WTC11 (cell line): ENCODE results near the gene ARID2.

ENCODE experiments used
- ARID4B ChIP-seq: sonication (generic); formaldehyde crosslinking; IDR thresholded peaks from 2 replicates; pipeline ENCODE4 v1.8.0; 2023; ENCODE audit warnings: missing genetic modification reagents, mild to moderate bottlenecking, borderline replicate concordance
- CTCF ChIP-seq: fragments of 200-600 bp; IDR thresholded peaks from 2 replicates; pipeline ENCODE4 v1.8.0; 2022; ENCODE audit warnings: antibody characterized with exemption
- FOXK1 ChIP-seq: sonication (generic); formaldehyde crosslinking; IDR thresholded peaks from 2 replicates; pipeline ENCODE4 v1.8.0; 2022; ENCODE audit warnings: mild to moderate bottlenecking, moderate library complexity, missing genetic modification reagents
- FOXP4 ChIP-seq: sonication (generic); formaldehyde crosslinking; IDR thresholded peaks from 2 replicates; pipeline ENCODE4 v1.8.0; 2022; ENCODE audit warnings: mild to moderate bottlenecking, missing genetic modification reagents
- JUN ChIP-seq: sonication (generic); formaldehyde crosslinking; IDR thresholded peaks from 2 replicates; pipeline ENCODE4 v1.8.0; 2023; ENCODE audit warnings: mild to moderate bottlenecking, missing genetic modification reagents
- KAT7 ChIP-seq: sonication (generic); formaldehyde crosslinking; IDR thresholded peaks from 2 replicates; pipeline ENCODE4 v1.8.1; 2023; ENCODE audit warnings: missing genetic modification reagents, mild to moderate bottlenecking, borderline replicate concordance
- NR2C2 ChIP-seq: sonication (generic); formaldehyde crosslinking; IDR thresholded peaks from 2 replicates; pipeline ENCODE4 v1.8.0; 2022; ENCODE audit warnings: mild to moderate bottlenecking, missing genetic modification reagents
- STAT6 ChIP-seq: sonication (generic); formaldehyde crosslinking; conservative IDR thresholded peaks from 2 replicates; pipeline ENCODE4 v1.8.1; 2023; ENCODE audit warnings: mild to moderate bottlenecking, low read depth, missing genetic modification reagents, moderate library complexity
- TCF7 ChIP-seq: sonication (generic); formaldehyde crosslinking; IDR thresholded peaks from 2 replicates; pipeline ENCODE4 v1.8.0; 2022; ENCODE audit warnings: mild to moderate bottlenecking, low read depth, missing genetic modification reagents, moderate library complexity
- ZNF121 ChIP-seq: sonication (generic); formaldehyde crosslinking; IDR thresholded peaks from 2 replicates; pipeline ENCODE4 v1.8.0; 2023; ENCODE audit warnings: missing genetic modification reagents
- ZNF396 ChIP-seq: fragments of 250-450 bp; sonication (Bioruptor Pico); IDR thresholded peaks from 2 replicates; pipeline ENCODE4 v1.8.0; 2021; ENCODE audit warnings: mild to moderate bottlenecking, moderate library complexity, borderline replicate concordance

GRCh38 chr12:45775964-45776363, 46.5 kb downstream of the ARID2 start:
- TF ChIP-seq CTCF (no peak), FOXP4 (CRISPR knock-in tag) (no peak), JUN (CRISPR knock-in tag) (no peak), NR2C2 (CRISPR knock-in tag) (no peak), TCF7 (CRISPR knock-in tag) (no peak), ZNF121 (CRISPR knock-in tag) (no peak), KAT7 (no peak), FOXK1 (CRISPR knock-in tag) (no peak), ZNF396 (CRISPR knock-in tag) (no peak), STAT6 (CRISPR knock-in tag) (no peak), ARID4B (no peak)
